DND-41 (cell line): Measurements from ENCODE around the gene IER5.

Experiments
- CTCF ChIP-seq: IDR thresholded peaks from 2 replicates; pipeline ENCODE4 v1.5.1; 2012; ENCODE audit warnings: borderline replicate concordance, low read length, moderate library complexity, mild to moderate bottlenecking; ENCODE audit not compliant: poor library complexity, severe bottlenecking; ENCODE audit errors: extremely low read depth
- EZH2 ChIP-seq: IDR thresholded peaks from 3 replicates; pipeline ENCODE4 v1.6.1; 2012; ENCODE audit warnings: borderline replicate concordance, low read depth, mild to moderate bottlenecking, moderate library complexity, low read length, inconsistent platforms; ENCODE audit not compliant: severe bottlenecking

- TF ChIP-seq EZH2 (no peak), CTCF (no peak)
Observed at GRCh38 chr1:181106479-181106878, 18.0 kb downstream of the IER5 start.
